HG02571 (cell line): ENCODE results near the gene ZSCAN4.

Experiments
- ATAC-seq: cut with Tn5 transposase; IDR thresholded peaks from one replicate; pipeline ENCODE4 v1.9.1; 2021; ENCODE audit warnings: mild to moderate bottlenecking, moderate library complexity; ENCODE audit not compliant: unreplicated experiment

ZSCAN4 gene

GRCh38 chr19:57668635-57669034, at the start of gene ZSCAN4:
TSS of gene ZSCAN4 (plus strand) at chr19:57668935. CDS start at chr19:57676146, 7,211 bp downstream.
- no peak for ATAC-seq

GRCh38 chr19:57620673-57621348, 47.9 kb upstream of the ZSCAN4 start:
- ATAC-seq = no peak

DNA sequence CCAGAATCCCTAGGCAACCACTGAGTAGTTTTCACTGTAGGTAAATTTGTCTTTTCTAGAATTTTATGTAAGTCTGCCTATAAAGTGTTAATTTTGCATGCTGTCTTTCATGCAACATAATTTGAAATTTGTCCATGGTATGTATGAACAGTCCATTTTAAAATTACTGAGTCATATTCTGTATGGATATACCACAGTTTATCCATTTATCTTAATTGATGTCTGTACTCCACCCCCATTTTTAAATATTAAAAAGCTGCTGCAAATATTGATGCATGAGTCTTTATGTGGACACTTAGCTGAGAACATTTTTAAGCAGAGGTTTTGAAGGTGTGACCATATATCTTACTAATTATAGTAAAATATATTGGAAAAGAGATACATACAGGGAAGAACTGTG, 45.6 kb upstream of the ZSCAN4 start:
- no peak for ATAC-seq

DNA sequence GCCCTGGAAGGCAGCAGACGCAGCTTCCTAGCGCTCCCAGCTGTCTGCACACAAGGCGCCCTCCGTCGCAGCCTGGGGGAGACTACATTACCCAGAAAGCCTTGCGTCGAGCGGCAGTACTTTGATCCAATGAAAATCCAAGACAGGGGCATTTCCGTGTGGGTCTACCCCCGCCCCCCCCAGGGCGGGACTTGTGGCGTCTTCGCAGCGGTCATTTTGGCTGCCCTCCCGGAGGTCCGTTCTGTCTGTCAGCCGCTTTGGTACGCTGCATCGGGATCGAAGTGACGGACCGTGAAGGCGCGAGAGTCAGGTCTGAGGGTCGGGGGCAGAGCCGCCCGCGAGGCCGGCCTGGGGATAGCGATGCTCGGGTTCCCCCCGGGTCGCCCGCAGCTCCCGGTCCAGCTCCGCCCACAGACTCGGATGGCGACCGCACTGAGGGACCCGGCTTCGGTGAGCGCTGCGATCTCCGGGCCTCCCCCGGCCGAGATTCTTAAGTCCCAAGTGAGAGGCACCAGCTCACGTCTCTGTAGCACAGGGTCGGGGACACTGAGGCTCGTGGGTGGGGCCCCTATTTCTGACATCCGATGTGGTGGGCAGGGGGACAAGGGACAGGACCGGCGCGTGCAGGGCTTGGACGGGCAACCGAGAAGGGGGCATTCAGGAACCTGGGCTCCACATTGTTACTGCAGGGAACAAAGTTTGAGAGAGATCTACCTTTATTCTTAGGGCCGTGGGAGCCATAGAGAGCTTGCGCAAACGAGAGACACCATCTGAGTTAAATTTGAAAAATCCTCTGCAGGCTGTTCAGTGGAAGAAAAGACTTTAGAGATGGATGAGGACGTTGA, 35.5 kb upstream of the ZSCAN4 start, which contains the start of gene ZNF211:
Gene ZNF211 (plus strand): TSS at position 182 of the 845 bp plus-strand sequence. CDS start 179 bp downstream, at position 361.
- ATAC-seq = peak; percentile 97

DNA sequence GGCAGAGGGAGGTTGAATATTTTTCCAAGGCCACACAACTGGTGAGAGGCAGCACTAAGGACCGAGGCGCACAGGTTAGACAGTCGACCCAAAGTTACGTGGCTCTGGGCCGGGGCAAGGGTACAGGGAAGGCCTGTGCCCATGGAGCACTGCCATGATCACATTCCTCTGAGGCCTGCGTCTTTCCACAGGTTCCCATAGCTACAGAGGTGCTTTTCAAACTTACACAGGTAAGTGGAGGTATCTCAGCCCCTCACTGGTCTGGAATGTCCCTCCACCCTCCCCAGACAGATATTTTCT, 35.0 kb upstream of the ZSCAN4 start:
- no peak for ATAC-seq

DNA sequence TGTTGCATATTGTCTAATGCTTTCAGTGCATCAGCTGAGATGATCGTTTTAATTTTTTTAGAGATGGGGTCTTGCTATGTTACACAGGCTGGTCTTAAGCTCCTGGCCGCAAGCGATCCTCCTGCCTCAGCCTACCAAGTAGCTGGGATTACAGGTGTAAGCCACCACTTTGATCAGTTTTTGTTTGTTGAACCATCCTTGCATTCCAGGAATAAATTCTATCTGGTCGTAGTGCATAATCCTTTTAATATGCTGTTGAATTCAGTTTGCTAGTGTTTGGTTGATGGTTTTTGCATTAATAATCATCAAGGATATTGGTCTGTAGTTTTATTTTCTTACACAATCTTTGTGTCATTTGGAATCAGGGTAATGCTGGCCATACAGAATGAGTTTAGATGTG, 31.4 kb upstream of the ZSCAN4 start:
- ATAC-seq = no peak

DNA sequence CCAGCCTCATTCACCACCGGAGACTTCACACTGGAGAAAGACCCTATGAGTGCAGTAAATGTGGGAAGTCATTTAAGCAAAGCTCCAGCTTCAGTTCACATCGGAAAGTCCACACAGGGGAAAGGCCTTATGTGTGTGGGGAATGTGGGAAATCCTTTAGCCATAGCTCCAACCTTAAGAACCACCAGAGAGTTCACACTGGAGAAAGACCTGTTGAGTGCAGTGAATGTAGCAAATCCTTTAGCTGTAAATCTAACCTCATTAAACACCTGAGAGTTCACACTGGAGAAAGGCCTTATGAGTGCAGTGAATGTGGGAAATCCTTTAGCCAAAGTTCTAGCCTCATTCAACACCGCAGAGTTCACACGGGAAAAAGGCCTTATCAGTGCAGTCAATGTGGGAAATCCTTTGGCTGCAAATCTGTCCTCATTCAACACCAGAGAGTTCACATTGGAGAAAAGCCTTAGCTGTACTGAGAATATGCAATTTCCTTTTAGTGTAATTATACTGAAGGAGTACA, 27.0 kb upstream of the ZSCAN4 start:
- no peak for ATAC-seq

DNA sequence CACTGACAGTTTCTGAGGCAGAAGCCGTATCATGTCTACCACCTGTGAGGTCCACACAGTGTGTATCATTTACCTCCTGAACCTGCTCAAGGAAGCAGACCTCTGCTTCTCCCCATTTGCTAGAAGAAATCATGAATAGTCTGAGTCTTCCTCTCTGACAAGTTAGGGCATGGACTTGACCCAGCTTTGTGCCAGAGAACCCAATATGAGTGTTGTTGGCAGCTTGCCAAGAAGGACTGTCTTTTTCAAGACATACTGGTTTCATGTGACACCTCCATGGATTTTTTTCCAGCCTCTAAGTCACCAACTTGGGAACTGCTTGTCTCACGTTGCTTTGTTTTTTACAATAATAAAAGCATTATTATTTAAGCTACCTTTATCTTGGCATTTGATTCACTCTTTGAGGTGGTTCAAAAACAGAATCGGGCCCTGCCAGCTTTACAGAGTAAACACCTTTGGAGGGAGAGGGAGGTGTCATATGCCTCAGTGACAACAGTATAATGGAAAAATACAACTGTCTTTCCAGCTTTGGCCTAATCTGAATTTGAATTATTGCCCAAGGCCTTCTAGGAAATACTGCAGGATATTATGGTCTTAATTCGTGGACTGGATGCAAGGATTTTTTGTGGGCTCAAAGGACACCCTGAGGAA, 26.2 kb upstream of the ZSCAN4 start:
- no peak for ATAC-seq

- no peak for ATAC-seq
These were observed 25.0 kb upstream of the ZSCAN4 start for GRCh38 chr19:57643734-57644133.

- ATAC-seq = no peak
These were observed 20.3 kb upstream of the ZSCAN4 start for GRCh38 chr19:57648331-57649003.

DNA sequence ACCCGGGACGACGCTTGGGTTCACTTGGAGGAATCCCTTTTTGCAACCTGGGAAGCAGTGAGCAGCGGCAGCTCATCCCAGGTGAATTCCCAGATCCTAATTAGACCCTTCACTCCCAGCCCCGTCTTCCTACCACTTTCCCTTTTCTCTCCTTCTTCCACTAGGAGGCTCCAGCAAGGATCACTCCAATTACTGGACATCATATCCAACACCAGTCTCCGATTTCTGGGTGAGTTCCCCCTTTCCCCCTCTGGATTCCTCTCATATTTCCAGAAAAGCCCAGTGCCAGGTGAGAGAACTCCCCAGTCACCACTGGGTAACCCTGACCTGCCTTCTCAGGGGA, 17.1 kb upstream of the ZSCAN4 start:
- no peak for ATAC-seq

DNA sequence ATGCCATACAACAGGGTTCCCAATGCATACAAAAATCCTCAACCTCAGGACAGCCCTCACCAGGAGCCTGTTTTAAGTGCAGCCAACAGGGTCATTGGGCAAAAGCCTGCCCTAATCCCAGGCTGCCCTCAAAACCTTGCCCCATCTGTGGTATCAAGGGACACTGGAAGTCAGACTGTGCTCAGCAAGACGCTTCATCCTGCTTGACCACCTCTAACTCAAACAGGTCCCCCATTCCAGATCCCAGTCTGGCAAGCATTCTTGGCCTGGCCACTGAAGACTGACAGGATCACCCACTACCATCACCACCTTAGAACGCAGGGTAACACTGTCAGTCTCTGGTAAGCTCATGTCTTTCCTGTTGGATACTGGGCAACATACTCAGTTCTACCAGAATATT, 15.0 kb upstream of the ZSCAN4 start:
- no peak for ATAC-seq

DNA sequence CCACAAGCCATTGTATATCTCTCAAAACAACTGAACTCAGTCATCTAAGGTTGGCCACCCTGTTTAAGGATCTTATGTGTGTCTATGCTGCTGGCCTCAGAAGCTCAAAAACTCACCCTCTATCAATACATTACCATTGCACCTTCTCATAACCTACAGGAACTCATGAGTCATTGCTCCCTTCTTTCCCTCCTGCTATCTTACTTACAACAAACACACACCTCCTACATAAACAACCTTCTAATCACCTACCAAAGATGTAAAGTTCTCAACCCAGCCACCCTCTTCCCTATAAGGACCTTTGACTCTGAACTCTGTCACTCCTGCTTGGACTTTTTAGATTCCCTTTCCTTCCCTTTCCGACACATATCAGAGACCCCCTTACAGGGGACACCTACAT, 13.3 kb upstream of the ZSCAN4 start:
- no peak for ATAC-seq

DNA sequence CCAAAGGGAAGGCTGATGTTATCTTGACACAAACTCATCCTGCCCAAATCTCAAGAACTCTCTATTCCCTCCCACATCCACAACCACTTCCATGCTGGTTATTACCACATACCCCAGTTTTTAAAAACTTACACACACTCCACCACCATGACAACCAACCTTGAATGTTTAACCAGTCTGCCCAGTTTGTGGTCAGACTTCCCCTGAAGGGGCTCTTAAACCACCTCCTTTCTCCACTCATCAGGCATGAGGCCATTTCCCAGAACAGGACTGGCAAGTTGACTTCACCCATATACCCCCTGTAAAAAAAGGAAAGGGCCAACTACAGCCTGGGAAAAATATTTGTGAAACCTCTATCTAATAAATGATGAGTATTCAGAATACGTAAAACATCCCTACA, 12.4 kb upstream of the ZSCAN4 start:
- ATAC-seq = no peak

DNA sequence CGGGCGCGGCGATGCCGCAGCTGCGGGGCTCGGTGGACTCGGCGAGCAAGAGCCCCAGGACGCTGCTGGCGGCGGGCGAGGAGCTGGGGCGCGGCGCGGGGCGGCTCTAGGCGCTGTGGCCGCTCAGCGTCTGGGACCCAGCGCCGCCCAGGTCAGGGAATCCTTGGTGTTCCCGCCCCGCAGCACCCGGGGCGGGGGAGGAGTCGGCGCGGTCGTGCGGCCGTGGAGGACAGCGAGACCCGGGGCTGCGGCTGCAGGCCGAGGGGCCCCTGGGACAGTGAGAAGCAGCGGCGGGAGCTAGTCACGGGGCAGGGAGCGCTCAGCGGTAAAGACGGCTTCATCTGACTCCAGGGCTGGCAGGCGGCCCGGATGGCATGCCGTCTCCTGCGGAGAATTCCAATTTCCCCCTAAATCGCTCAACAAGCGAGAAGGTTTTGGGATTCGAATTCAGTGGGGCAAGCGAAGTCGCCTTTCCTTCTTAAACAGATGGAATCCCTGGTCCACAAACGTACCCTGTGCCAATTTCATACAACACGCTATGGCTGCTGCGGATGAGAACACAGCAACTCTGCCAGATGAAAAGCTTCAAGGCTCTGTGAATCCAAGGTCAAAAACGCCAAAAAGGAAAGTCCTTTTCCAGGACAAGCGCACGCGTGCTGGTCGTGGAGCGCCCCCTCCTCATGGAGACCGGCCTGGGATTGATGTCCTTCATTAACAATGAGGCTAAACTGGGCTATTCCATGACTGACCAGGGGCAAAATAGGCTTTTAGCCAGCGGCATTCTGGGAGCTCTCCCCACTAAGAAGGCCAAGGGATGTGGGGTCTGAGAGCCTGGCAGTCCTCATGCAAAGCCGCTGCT, 4.2 kb upstream of the ZSCAN4 start:
- no peak for ATAC-seq

DNA sequence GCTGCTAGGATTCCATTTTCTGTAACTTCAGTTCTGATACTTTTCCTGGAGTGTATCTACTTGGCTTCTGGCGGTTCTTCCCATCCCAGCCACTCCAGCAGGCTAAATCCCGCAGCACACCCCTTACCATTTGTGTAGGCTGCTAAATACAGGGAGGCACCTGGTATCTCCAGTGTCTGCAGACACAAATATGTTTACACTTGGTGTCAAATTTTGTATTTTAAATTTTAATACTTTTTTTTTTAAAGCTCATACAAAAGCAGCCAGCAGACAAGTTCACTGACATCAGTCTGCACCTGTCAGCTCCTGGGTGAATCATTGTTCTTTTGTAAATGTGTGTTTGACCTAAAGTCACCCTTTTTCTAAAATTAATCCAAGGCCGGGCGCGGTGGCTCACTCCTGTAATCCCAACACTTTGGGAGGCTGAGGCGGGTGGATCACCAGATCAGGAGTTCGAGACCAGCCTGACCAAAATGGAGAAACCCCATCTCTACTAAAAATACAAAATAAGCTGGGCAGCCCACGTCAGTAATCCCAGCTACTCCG, 3.4 kb upstream of the ZSCAN4 start:
- ATAC-seq = no peak

GRCh38 chr19:57667228-57667627, 1.5 kb upstream of the ZSCAN4 start:
- ATAC-seq = no peak

DNA sequence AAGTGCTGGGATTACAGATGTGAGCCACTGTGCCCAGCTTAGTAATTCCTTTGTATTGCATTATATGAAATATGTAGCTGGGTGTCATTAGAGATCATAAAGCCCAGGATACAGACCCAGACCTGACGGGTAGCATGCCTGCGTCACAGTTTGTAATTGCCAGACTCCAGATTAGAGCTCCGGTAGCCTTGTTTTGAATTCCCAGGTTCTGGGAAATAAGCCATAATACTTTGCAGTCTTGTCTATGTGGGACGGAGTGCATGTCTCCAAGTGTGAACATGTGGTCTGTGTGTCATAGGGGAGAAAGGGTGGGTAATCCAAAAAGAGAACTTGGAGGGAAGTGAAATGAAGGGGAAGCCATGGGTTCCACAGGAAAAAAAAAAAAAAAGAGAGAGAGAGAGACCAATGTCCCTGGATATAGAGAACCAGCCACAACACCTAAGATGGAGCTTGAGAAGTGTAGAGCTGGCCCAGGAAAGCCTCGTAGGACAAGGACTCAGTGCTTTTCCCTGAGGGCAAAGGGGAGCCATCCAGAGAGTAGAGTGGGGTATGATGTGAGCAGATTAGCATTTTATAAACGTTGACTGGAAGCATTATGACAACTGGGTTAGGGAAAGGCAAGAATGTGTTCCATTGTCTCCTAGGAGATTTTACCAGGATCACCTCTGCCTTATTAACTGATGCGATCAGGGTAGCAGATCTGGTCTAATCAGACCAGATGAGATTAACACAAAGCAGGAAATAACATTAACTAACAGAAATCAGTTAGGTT, 2.6 kb downstream of the ZSCAN4 start:
- no peak for ATAC-seq

DNA sequence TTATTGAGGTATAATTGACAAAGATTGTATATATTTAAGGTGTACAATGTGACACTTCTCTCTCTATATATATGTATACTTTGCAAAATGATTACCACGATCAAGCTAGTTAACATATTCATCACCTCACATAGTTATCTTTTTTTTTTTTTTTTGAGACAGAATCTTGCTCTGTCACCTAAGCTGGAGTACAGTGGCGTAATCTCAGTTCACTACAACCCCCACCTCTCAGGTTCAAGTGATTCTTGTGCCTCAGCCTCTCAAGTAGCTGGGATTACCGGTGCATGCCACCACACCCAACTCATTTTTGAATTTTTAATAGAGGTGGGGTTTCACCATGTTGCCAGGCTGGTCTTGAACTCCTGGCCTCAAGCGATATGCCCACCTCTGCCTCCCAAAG, 3.7 kb downstream of the ZSCAN4 start:
- ATAC-seq = no peak
